Kidney (tissue), 14 donors: Measurements from ENCODE around the gene PVALEF. TPM values are rescaled to one million over a fixed set of nuclear protein-coding genes. Genes with fewer than 3 reads are reported as not detected.

Source experiments
- DNase-seq, 5 donors: peaks; one replicate each; pipeline ENCODE4 v3.0.0-alpha.2; 2013 to 2020
- FAIRE-seq: peaks from 2 replicates; lab custom pipeline; 2012; peaks lifted over from hg19 to GRCh38; lab: Jason Lieb, UNC
- H3K27ac ChIP-seq, 2 donors: one replicate each; pipeline ENCODE4 v1.7.0; 2013; ENCODE audit warnings: low read depth in 2 of 2, low read length in 2 of 2, inconsistent platforms in 1 of 2
- H3K27me3 ChIP-seq: one replicate; pipeline ENCODE4 v1.7.1; 2013; ENCODE audit warnings: low read length, inconsistent platforms; ENCODE audit not compliant: control insufficient read depth, insufficient read depth
- H3K36me3 ChIP-seq, 3 donors: one replicate each; pipeline versions ENCODE4 v1.7.0 to v1.7.1; 2013; ENCODE audit warnings: low read length in 3 of 3, control low read depth in 1 of 3, inconsistent platforms in 1 of 3; ENCODE audit not compliant: insufficient read depth in 3 of 3, control insufficient read depth in 2 of 3
- H3K4me1 ChIP-seq, 3 donors: one replicate each; pipeline versions ENCODE4 v1.7.0 to v1.7.1; 2013; ENCODE audit warnings: low read length in 3 of 3, inconsistent platforms in 1 of 3, low read depth in 1 of 3; ENCODE audit not compliant: control insufficient read depth in 2 of 3, insufficient read depth in 2 of 3
- H3K4me3 ChIP-seq, 3 donors: one replicate each; pipeline versions ENCODE4 v1.7.0 to v1.8.1; 2013; ENCODE audit warnings: low read length in 3 of 3, control low read depth in 1 of 3, inconsistent platforms in 1 of 3
- H3K9ac ChIP-seq, 3 donors: one replicate each; pipeline versions ENCODE4 v1.7.0 to v1.7.1; 2013; ENCODE audit warnings: low read length in 3 of 3, control low read depth in 1 of 3, inconsistent platforms in 1 of 3
- H3K9me3 ChIP-seq, 3 donors: one replicate each; pipeline versions ENCODE4 v1.7.0 to v1.7.1; 2013; ENCODE audit warnings: low read length in 3 of 3, control low read depth in 1 of 3, inconsistent platforms in 1 of 3; ENCODE audit not compliant: control insufficient read depth in 2 of 3, insufficient read depth in 1 of 3
- CTCF ChIP-seq: IDR thresholded peaks from 3 replicates; pipeline ENCODE4 v1.5.1; 2012; ENCODE audit warnings: mild to moderate bottlenecking, moderate library complexity, borderline replicate concordance; ENCODE audit not compliant: insufficient read depth; ENCODE audit errors: extremely low read depth
- intact Hi-C: fragments of 100-400 bp; cut with DNase I; formaldehyde crosslinking; loops from one replicate; pipeline ENCODE4 v1.11.1; 2022
- polyA plus RNA-seq: library from polyadenylated mRNA; stranded (reverse); fragments of 350-450 nt; fragmentation: Illumina TruSeq; extraction: RNeasy Lipid Tissue Mini Kit (QIAGEN cat#74804); gene quantifications from one replicate; pipeline ENCODE4 v1.2.3, GENCODE V29; 2014; ENCODE audit warnings: low read depth, low replicate concordance; ENCODE audit not compliant: insufficient read depth
- total RNA-seq: library from RNA; stranded (reverse); fragmentation: NEBNext Ultra II Directional; extraction: Animal tissue kit (Norgen Biotek cat#: 25700); gene quantifications from one replicate; pipeline ENCODE4 v1.2.1, GENCODE V29; 2021
- donor health status: control.
- donor health status: control.
- donor health status: control.
- donor health status: control.
- donor health status: control.
- donor health status: DM: yes; HTN: yes; CAD: no.
- donor health status: Normal renal cell carcinoma (clear cell type).

The PVALEF gene
- total and polyA plus RNA-seq, 2 donors from 2014 or later = not detected

GRCh38 chr17:81179220-81179619 is 13.9 kb downstream of the PVALEF start:
- Histone ChIP-seq H3K4me3 (no peak overlapping the region), H3K36me3 (no peaks in the 10 kb centered on the region), H3K27ac (no peak overlapping the region), H3K27me3 (no peaks in the 10 kb centered on the region), H3K9me3 (no peaks in the 10 kb centered on the region), H3K4me1 (no peaks in the 10 kb centered on the region), H3K9ac (no peak overlapping the region)
- FAIRE-seq = no peak
- no peak for DNase-seq
- intact Hi-C loops = no loop called here
- TF ChIP-seq CTCF = no peak

GRCh38 chr17:81179861-81180260 is 14.6 kb downstream of the PVALEF start:
- no peak overlapping the region for H3K9ac ChIP-seq
- DNase-seq (peak in 1 of 5 donors; percentile 52), FAIRE-seq (no peak)
- no peaks in the 10 kb centered on the region for H3K9me3 ChIP-seq
- TF ChIP-seq CTCF = no peak
- no peak overlapping the region for H3K27ac ChIP-seq
- intact Hi-C loops = no loop called here
- H3K4me1 ChIP-seq = no peaks in the 10 kb centered on the region
- H3K36me3 ChIP-seq = no peaks in the 10 kb centered on the region
- no peaks in the 10 kb centered on the region for H3K27me3 ChIP-seq
- no peak overlapping the region for H3K4me3 ChIP-seq

GRCh38 chr17:81180836-81181810 is 15.8 kb downstream of the PVALEF start:
- H3K27me3 ChIP-seq = no peaks in the 10 kb centered on the region
- no peaks in the 10 kb centered on the region for H3K9me3 ChIP-seq
- H3K4me3 ChIP-seq = no peak overlapping the region
- no peaks in the 10 kb centered on the region for H3K36me3 ChIP-seq
- TF ChIP-seq CTCF = no peak
- DNase-seq = no peak
- no peaks in the 10 kb centered on the region for H3K4me1 ChIP-seq
- H3K27ac ChIP-seq = no peak overlapping the region
- no peak for FAIRE-seq
- intact Hi-C loops = no loop called here
- no peak overlapping the region for H3K9ac ChIP-seq
